Liver (tissue), 2 donors: ENCODE results near the gene MT1E.

Source experiments
- FOXA1 ChIP-seq: IDR thresholded peaks from 2 replicates; pipeline ENCODE4 v1.6.1; 2016; ENCODE audit warnings: antibody characterized with exemption
- GABPA ChIP-seq, 2 donors: IDR thresholded peaks in 1 of 2; conservative IDR thresholded peaks in 1 of 2; 2 replicates each; pipeline ENCODE4 v1.6.1; 2016; ENCODE audit warnings: antibody characterized with exemption in 2 of 2, mild to moderate bottlenecking in 1 of 2, moderate library complexity in 1 of 2
- HNF4G ChIP-seq: IDR thresholded peaks from 2 replicates; pipeline ENCODE4 v1.6.1; 2016; ENCODE audit warnings: antibody characterized with exemption
- donor health status: healthy.

DNA sequence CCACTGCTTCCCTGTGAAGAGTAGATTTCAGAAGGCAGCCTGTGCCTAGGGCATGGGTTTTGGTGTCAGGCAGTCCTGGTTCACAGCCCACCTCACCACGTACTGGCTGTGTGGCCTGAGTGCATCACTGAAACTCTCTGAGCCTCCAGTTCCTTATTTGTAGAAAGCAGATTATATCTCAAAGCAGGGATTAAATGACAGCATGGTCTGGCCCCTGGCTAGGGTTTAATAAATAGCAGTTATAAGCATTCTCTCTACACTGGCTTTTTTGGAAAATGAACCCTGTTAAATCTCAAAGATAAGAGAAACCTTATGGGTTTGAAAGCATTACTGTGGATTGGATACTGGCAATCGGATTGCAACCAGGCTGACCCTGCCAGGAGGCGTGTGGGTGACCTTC is 4.0 kb downstream of the MT1E start:
- TF ChIP-seq GABPA (IDR thresholded peaks at IDR 0.05 in 1 of 2, conservative IDR thresholded peaks at IDR 0.05 in 1 of 2) (no peak), HNF4G (no peak), FOXA1 (no peak)
